Endothelial cell (in vitro differentiated cells): ENCODE data around the gene CDKAL1. TPM values are rescaled to one million over a fixed set of nuclear protein-coding genes. Genes with fewer than 3 reads are reported as not detected.
"Not testable (repeated sequence)": the region's sequence is repeated elsewhere in the genome, so short reads cannot be mapped to it uniquely, and the experiment has no call there.

Experiments used
- DNase-seq: peaks from one replicate; pipeline ENCODE4 v3.0.0; 2021; ENCODE audit warnings: low spot score
- H3K27ac Mint-ChIP-seq: one replicate; pipeline ENCODE4 v1.8.0; 2021; ENCODE audit warnings: mixed read lengths, inconsistent platforms; ENCODE audit not compliant: unreplicated experiment
- H3K27me3 Mint-ChIP-seq: one replicate; pipeline ENCODE4 v1.8.0; 2021; ENCODE audit warnings: mild to moderate bottlenecking, moderate library complexity, mixed read lengths, inconsistent platforms; ENCODE audit not compliant: unreplicated experiment
- H3K36me3 Mint-ChIP-seq: one replicate; pipeline ENCODE4 v1.8.0; 2021; ENCODE audit warnings: mild to moderate bottlenecking, low read depth, mixed read lengths, inconsistent platforms; ENCODE audit not compliant: unreplicated experiment
- H3K4me1 Mint-ChIP-seq: one replicate; pipeline ENCODE4 v1.8.0; 2021; ENCODE audit warnings: mild to moderate bottlenecking, mixed read lengths, inconsistent platforms; ENCODE audit not compliant: unreplicated experiment
- H3K4me3 Mint-ChIP-seq: one replicate; pipeline ENCODE4 v1.8.0; 2021; ENCODE audit warnings: mild to moderate bottlenecking, mixed read lengths, inconsistent platforms; ENCODE audit not compliant: unreplicated experiment
- H3K9me3 Mint-ChIP-seq: one replicate; pipeline ENCODE4 v1.8.0; 2021; ENCODE audit warnings: mixed read lengths, inconsistent platforms; ENCODE audit not compliant: unreplicated experiment
- total RNA-seq: library from RNA; stranded (reverse); fragmentation: NEBNext Ultra II Directional; extraction: Animal tissue kit (Norgen Biotek cat#: 25700); gene quantifications from one replicate; pipeline ENCODE4 v1.2.1, GENCODE V29; 2021; ENCODE audit not compliant: unreplicated experiment
- TF ChIP-seq, protein P1 (sequence below): fragments of 200-600 bp; sonication (generic); IDR thresholded peaks from one replicate; pipeline ENCODE4 v1.5.0; 2021; ENCODE audit warnings: antibody characterized with exemption; ENCODE audit not compliant: unreplicated experiment

CDKAL1 gene
- total RNA-seq, 1 donor from 2014 or later, result 43.9 TPM

DNA sequence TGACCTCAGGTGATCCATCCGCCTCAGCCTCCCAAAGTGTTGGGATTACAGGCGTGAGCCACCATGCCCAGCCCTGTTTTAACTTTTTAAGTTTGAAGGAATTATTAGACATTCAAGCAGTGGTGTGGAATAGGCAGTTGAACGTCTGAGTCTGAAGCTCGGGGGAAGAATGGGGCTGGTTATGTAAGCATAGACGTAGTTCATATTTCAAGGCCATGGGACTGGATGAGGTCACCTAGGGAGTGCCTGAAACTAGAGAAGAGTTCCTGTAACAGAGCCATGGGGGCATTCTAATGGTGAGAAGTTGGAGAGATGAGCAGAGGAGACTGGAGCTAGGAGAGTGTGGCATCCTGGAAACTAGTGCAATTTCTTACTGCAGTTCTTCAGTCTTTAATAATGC lies 6.4 kb downstream of the CDKAL1 start:
- H3K27me3 Mint-ChIP-seq, result no peaks in the 10 kb centered on the region
- peaks cover 14% of the 10 kb centered on the region for H3K4me1 Mint-ChIP-seq
- TF ChIP-seq, protein P1, sequence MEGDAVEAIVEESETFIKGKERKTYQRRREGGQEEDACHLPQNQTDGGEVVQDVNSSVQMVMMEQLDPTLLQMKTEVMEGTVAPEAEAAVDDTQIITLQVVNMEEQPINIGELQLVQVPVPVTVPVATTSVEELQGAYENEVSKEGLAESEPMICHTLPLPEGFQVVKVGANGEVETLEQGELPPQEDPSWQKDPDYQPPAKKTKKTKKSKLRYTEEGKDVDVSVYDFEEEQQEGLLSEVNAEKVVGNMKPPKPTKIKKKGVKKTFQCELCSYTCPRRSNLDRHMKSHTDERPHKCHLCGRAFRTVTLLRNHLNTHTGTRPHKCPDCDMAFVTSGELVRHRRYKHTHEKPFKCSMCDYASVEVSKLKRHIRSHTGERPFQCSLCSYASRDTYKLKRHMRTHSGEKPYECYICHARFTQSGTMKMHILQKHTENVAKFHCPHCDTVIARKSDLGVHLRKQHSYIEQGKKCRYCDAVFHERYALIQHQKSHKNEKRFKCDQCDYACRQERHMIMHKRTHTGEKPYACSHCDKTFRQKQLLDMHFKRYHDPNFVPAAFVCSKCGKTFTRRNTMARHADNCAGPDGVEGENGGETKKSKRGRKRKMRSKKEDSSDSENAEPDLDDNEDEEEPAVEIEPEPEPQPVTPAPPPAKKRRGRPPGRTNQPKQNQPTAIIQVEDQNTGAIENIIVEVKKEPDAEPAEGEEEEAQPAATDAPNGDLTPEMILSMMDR, result no peak
- no peaks in the 10 kb centered on the region for H3K9me3 Mint-ChIP-seq
- no peak for DNase-seq
- no peak overlapping the region for H3K4me3 Mint-ChIP-seq
- H3K36me3 Mint-ChIP-seq, result peaks cover 12% of the 10 kb centered on the region
- no peak overlapping the region for H3K27ac Mint-ChIP-seq

DNA sequence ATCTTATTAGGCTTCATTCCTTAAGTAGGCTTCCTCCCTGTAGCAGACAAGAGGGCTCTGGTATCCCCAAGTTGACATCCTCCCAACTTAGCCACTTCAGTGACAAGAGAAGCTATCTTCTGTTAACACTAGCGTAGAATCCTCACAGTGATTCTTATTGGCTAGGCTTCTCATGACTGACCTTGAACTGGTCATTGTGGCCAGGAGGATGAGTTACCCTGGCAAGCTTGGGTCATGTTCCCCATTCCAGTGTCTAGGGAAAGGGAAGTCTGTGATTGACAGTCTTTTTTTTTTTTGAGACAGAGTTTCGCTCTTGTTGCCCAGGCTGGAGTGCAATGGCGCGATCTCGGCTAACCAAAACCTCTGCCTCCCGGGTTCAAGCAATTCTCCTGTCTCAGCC lies 7.1 kb downstream of the CDKAL1 start:
- Mint-ChIP-seq H3K36me3 (peaks cover 18% of the 10 kb centered on the region), H3K27me3 (no peaks in the 10 kb centered on the region)
- no peak for DNase-seq

DNA sequence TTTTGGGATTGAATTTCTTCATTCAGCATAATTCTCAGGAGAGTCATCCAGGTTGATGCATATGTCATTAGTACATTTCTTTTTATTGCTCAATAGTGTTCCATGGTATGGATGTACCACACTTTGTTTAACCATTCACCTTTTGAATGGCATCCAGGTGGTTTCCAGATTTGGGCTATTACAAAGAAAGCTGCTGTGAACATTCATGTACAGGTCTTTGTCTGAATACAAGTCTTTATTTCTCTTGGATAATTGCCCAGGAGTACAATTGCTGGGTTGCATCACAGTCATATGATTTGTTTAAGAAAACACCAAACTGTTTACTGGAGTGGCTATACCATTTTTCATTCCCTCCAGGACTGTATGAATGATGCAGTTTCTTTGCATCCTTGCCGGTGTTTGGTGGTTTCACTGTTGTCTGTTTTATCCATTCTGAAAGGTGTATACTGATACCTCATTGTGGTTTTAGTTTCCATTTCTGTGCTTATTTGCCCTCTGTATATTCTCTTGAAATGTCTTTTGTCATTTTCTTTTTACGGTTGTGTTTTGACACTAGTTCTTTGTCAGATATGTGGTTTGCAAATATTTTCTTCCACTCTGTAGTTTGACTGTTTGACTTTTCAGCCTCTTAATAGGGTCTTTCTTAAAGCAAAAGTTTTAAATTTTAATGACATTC lies 8.8 kb downstream of the CDKAL1 start:
- peaks cover 17% of the 10 kb centered on the region for H3K4me1 Mint-ChIP-seq
- no peak overlapping the region for H3K27ac Mint-ChIP-seq
- H3K9me3 Mint-ChIP-seq, result no peaks in the 10 kb centered on the region
- no peak for DNase-seq
- H3K36me3 Mint-ChIP-seq, result peaks cover 24% of the 10 kb centered on the region
- H3K4me3 Mint-ChIP-seq, result no peak overlapping the region
- no peaks in the 10 kb centered on the region for H3K27me3 Mint-ChIP-seq
- TF ChIP-seq, protein P1, result no peak

More for the DNA sequence above, 7.1 kb downstream of the CDKAL1 start:
- peaks cover 20% of the 10 kb centered on the region for H3K4me1 Mint-ChIP-seq
- no peak overlapping the region for H3K27ac Mint-ChIP-seq
- no peak overlapping the region for H3K4me3 Mint-ChIP-seq
- no peaks in the 10 kb centered on the region for H3K9me3 Mint-ChIP-seq
- TF ChIP-seq, protein P1, result no peak

DNA sequence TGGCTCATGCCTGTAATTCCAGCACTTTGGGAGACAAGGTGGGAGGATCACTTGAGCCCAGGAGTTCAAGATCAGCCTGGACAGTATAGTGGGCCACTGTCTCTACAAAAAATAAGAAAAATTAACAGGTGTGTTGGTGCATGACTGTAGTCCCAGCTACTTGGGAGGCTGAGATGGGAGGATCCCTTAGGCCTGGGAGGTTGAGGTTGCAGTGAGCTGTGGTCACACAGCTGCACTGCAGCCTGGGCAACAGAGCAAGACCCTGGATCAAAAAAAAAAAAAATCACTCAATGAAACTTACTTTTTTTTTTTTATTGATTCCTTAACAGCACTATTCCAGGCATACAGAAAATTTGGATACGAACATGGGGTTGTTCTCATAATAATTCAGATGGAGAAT lies 14.0 kb downstream of the CDKAL1 start:
- Mint-ChIP-seq H3K36me3 (peaks cover 29% of the 10 kb centered on the region), H3K4me3 (no peak overlapping the region), H3K4me1 (peaks cover 5% of the 10 kb centered on the region), H3K27ac (no peak overlapping the region), H3K27me3 (no peaks in the 10 kb centered on the region), H3K9me3 (no peaks in the 10 kb centered on the region)
- no peak for DNase-seq
- TF ChIP-seq, protein P1, result no peak

DNA sequence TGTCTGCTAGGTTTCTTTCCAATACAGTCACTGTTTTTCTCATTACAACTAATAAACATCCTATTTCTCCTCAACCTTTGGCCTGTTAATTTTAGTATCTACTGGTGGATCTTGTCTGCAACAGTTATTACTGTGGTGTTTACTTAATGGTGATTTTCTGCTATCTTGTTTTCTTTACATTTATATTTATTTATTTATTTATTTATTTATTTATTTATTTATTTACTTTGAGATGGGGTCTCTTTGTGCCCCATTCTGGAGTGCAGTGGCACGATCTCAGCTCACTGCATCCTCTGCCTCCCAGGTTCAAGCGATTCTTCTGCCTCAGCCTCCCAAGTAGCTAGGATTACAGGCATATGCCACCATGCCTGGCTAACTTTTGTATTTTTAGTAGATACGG lies 15.1 kb downstream of the CDKAL1 start:
- not testable (repeated sequence) for H3K27me3 Mint-ChIP-seq, H3K9me3 Mint-ChIP-seq, H3K4me1 Mint-ChIP-seq, H3K27ac Mint-ChIP-seq, H3K4me3 Mint-ChIP-seq, DNase-seq
- peaks cover 29% of the 10 kb centered on the region for H3K36me3 Mint-ChIP-seq
